ENCODE measurements around the gene MRPS35.

GRCh38 chr12:27667540-27667939, 43.1 kb upstream of the MRPS35 start:
- TF ChIP-seq CTCF (IDR thresholded peaks at IDR 0.05) (no peak), EZH2 (IDR thresholded peaks at IDR 0.05) (no peak), EZH2phosphoT487 (IDR thresholded peaks at IDR 0.05) (no peak)

All from neural progenitor cell (in vitro differentiated cells).